GM21723 (cell line): ENCODE data around the gene RNF217.
"Not testable (repeated sequence)": the region's sequence is repeated elsewhere in the genome, so short reads cannot be mapped to it uniquely, and the experiment has no call there.

Experiments
- ATAC-seq: cut with Tn5 transposase; IDR thresholded peaks from one replicate; pipeline ENCODE4 v1.9.1; 2021; ENCODE audit warnings: mild to moderate bottlenecking, moderate library complexity; ENCODE audit not compliant: unreplicated experiment

Gene RNF217

DNA sequence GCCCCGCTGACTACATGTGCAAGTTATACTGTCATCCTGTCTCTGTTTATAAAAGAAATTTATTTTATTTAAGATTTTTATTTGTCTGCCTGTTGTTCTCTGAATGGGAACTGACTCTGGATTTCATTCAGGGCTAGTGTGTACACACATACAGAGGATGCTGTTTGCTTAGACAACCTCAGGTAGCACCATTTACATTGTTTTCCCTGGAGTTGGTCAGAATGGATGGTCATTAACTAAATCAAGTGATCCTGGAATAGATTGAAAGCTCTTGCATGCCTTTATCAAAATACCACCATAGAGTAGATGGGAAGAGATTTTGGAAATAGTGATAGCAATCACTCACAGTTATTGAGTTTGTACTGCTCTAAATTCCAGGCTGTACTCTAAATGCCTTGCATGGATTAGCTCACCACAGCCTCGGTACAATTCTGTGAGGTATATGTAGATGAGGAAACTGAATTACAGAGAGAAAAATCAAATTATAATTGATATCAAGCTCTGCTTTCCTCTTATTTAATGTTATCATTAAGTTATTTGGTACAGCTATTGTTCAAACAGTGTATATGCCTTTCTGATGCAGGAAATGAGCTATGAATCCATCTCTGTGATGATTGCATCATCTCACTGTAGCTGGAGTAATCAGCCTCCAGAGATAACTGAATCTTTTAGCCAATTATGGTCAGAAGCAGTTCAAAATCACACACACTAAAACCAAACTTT, 51.9 kb downstream of the RNF217 start:
- ATAC-seq = no peak

DNA sequence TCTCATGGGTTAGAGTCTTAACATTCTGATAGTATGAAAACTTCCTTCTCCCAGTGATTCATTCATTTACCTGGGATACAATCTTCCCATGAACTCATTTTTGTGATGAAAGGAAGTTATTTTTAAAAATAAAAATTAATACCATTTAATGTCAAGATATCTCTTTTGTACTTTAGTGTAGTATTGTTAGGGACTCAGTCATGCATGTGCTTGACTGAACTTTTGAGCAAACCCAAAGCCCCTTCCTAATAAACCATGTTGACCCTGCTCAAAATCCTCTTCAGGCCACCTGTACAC, 52.4 kb downstream of the RNF217 start:
- no peak for ATAC-seq

DNA sequence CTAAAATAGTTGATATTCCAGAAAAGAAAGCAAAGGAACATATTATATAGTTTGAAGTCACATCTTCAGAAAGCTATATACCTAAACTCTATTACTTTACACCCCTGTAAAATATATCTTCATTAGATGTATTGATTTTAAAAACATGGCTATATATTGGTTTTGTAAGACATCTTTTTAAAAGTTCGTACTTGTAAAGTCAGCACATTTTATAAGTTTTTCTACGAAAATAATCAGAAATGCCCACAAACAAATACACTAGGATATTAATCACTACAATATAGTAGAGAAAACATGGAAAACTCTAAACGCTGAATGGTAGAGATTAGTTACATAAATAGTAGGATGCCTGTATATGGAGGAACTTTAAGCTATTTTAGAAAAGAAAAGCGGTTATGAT, 52.9 kb downstream of the RNF217 start:
- ATAC-seq = no peak

DNA sequence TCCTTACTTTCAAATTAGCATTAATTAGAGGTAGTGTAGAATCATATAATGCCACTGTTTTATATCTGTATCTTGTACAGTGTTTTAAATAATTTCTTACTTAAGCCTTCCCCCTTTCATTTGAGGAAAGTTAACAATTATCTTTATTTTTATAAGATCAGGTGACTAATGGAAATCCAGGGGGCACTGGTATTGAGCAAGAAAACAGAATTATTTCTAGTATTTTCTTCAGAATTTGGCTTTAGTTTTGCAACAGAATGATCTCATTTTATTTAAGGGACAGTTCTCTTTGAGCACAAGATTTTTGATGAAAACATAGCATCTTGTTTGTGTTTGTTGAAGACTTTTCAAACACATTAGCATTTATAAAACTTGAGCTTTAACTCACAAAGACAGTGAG, 55.9 kb downstream of the RNF217 start:
- no peak for ATAC-seq

DNA sequence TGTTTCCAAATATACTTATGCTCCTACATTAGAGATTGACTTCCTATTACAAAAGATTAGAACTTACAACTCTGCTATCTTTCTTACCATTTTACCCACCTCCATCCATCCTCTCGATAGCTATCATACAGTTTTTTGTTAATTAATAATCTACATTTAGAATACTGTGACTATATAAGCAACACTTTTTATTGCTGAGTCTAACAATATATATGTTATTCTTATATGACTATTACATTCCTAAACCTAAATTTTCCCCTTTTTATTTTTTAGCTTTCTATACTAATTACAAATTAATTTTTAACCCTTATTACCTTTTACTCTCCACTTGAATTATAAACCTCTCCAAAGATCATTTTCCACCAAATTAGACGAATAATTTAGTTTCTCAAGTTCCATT, 57.0 kb downstream of the RNF217 start:
- ATAC-seq = no peak

DNA sequence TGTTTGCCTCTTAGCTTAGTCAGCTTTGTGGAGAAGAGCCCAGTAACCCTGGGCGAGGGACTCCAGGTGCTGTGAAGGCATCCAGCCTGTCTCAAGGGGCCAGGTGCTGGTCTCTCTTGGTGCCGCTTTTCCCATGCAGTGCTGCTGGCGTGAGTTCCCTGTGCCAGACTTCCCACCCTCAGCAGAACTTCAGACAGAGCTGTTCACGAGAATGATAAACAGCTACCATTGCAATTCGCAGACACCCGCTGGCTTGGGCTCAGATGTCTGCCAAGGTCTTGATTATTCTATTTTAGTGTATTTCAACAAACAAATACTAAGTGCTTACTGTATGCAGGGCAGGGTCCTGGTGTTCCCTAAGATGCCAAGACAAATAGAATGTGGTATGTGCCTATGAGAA, 57.7 kb downstream of the RNF217 start:
- no peak for ATAC-seq

DNA sequence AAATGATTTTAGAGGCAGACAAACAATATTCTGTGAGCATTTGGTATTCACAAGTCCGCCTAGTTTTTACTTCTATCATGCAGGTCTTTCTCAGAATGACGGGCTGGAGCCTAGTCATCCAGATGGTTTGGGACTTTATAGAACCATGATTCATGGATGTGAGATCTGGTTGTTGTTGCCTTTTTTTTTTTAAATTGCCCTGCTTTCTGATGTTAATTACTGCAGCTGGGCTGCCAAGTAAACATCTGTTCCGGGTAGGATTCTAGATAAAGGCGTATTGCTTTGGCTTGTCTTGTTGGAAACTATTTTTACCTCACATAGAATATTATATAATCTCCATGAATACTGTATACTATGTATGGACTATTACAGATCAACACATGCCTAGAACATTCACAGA, 58.1 kb downstream of the RNF217 start:
- ATAC-seq = no peak

DNA sequence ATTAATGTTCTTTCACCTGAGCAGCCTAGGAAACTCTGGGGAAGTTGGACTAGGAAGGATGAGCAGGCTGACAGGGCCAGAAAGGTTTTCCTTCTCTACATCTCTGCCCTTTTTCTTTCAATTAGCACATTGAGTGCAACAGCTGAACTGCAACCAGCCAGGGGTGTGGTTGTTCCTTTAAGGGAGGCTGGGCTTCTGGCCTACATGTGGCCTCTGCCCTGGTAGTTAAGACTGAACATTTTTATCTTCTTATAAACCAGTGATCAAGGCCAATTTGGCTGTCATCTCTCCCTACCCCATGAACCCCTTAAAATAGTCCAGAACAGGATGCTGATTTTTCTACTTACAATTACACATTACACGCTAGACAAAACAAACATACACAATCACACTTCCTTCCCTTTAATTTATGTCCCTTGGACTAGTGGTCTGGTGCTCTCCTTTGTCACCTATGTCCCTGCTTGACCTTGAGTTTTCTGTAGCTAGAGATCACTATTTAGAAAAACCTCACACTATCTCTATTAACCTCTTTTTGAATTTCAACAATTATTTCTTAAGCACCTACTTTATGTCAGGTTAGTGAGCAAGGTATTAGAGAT, 60.3 kb downstream of the RNF217 start:
- no peak for ATAC-seq

DNA sequence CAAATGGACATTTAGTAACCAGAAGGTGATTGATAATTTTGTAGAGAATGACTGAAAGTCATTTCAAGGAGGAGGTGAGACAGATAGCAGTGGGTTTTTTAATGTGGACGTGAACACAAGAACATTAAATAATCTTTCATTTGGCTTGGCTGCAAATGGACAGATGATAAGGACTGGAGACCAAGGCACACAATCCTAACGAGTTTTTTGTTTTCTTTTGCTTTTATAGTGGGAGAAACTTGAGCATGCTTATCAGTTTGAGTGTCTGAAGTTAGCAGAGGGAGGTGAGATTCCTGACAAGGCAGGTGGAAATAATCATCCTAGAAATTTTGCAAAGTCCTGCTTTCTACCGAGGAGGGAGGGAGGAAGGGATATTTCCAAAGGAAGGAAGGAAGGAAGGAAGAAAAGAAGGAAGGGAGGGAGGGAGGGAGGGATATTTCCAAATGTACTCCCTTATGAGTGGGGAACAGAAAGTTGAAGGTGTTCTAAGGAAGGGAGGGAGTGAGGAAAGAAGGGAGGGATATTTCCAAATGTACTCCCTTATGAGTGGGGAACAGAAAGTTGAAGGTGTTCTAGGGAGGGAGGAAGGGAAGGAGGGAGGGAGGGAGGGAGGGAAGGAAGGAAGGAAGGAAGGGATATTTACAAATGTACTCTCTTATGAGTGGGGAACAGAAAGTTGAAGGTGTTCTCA, 63.1 kb downstream of the RNF217 start:
- ATAC-seq = no peak

DNA sequence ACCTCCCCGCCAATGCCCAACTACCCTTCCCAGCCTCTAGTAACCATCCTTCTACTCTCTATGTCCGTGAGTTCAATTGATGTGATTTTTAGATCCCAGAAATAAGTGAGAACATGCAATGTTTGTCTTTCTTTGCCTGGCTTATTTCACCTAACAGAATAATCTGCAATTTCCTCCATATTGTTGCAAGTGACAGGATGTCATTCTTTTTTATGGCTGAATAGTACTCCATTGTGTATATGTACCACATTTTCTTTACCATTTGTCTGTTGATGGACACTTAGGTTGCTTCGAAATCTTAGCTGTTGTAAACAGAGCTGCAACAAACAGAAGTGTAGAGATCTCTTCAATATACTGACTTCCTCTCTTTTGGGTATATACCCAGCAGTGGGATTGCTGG, 65.0 kb downstream of the RNF217 start:
- ATAC-seq = no peak

DNA sequence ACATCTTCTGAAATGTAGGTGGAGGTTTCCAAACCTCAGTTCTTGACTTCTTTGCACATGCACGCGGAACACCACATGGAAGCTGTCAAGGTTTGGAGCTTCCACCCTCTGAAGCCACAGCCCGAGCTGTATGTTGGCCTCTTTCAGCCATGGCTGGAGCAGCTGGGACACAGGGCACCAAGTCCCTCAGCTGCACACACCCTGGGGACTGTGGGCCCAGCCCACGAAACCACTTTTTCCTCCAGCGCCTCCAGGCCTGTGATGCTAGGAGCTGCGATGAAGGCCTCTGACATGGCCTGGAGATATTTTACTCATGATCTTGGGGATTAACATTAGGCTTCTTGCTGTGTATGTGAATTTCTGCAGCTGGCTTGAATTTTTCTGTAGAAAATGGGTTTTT, 68.7 kb downstream of the RNF217 start:
- ATAC-seq = no peak

DNA sequence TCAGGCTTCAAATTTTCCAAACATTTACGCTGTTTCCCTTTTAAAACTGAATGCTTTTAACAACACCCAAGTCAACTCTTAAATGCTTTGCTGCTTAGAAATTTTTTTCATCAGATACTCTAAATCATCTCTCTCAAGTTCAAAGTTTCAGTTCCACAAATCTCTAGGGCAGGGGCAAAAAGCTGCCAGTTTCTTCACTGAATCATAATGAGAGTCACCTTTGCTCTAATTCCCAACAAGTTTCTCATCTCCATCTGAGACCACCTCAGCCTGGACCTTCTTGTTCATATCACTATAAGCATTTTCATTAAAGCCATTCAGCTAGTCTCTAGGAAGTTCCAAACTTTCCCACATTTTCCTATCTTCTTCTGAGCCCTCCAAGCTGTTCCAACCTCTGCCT, 69.1 kb downstream of the RNF217 start:
- ATAC-seq = no peak

DNA sequence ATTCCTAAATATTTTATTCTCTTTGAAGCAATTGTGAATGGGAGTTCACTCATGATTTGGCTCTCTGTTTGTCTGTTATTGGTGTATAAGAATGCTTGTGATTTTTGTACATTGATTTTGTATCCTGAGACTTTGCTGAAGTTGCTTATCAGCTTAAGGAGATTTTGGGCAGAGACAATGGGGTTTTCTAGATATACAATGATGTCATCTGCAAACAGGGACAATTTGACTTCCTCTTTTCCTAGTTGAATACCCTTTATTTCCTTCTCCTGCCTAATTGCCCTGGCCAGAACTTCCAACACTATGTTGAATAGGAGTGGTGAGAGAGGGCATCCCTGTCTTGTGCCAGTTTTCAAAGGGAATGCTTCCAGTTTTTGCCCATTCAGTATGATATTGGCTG, 72.7 kb downstream of the RNF217 start:
- ATAC-seq = not testable (repeated sequence)

DNA sequence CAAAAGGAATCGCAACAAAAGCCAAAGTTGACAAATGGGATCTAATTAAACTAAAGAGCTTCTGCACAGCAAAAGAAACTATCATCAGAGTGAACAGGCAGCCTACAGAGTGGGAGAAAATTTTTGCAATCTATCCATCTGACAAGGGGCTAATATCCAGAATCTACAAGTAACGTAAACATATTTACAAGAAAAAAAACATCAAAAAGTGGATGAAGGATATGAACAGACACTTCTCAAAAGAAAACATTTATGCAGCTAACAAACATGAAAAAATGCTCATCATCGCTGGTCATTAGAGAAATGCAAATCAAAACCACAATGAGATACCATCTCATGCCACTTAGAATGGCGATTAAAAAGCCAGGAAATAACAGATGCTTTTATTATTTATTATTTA, 74.2 kb downstream of the RNF217 start:
- not testable (repeated sequence) for ATAC-seq

DNA sequence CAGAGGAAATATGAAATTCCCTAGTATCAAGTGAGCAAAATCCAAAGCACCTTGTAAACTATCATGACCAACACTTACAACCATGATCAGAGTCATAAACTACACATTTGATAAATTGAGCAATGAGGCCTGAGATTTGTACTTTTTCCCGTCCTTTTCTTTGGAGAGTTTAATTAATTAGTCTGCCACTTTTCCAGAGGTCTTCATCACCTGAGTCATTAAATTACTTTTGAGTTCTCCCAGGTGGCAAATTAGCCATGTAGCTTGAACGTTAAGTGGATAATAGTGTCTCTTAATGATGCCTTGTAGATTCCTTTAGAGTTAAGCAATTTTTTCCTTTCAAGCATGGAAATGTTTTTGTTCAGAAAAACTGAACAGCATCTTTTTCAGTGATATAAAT, 75.6 kb downstream of the RNF217 start:
- no peak for ATAC-seq

DNA sequence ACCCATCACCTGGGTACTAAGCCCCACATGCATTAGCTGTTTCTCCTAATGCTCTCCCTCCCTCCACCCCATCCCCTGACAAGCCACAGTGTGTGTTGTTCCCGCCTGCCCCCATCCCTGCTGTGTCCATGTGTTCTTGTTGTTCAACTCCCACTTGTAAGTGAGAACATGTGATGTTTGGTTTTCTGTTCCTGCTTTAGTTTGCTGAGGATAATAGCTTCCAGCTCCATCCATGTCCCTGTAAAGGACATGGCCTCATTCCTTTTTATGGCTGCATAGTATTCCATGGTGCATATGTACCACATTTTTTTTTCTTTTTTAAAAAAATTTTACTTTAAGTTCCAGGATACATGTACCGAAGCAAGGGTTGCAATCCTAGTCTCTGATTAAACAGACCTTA, 76.7 kb downstream of the RNF217 start:
- no peak for ATAC-seq

DNA sequence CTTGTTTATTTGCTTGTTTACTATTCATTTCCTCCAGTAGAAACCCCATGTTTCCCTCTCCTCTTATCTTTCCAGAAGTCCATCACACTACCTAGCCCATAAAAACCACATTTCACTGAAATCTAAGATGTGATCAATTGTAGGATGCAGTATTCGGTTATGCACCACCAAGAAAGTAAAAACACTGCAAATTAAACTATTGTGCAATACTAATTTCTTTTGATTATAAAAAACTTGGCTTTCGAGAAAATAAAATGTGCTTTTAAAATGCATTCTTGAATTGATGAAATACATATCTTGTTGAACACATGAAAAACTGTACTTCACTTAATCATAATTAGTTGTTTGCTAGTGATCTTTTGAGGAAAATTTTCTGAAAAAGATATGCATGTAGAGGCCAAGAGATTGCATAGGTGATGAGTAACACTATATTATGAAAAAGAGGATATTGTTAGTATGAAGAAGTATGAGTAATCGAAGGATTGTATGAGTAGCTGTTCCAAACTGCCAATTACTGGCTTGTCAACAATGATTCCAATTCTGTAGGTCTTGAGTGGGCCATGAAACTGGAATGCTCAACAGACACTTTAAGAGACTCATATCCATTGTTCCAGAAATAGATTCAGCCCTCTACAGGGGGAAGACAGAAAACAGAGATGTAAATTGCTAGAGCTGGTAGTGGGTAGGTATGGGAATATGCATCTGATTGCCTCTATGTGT, 79.7 kb downstream of the RNF217 start:
- no peak for ATAC-seq

DNA sequence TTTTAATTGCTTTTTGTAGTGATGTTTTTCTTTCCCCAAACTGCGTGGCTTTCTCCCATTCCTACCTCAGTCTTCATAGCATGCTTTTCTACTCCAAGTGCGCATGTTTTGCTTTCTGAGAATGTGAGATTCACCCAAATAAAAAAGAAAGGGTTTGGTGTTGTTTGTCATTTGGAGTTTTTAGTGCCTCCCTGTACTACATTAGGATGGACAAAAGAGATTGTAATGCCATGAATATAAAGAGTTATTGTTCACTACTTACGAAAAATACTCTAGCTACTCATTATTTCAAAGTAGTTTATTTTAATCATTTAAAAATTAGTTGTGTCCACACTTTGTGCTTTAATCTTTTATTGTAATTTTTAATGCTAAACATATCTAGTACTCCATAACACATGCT, 81.8 kb downstream of the RNF217 start:
- no peak for ATAC-seq

DNA sequence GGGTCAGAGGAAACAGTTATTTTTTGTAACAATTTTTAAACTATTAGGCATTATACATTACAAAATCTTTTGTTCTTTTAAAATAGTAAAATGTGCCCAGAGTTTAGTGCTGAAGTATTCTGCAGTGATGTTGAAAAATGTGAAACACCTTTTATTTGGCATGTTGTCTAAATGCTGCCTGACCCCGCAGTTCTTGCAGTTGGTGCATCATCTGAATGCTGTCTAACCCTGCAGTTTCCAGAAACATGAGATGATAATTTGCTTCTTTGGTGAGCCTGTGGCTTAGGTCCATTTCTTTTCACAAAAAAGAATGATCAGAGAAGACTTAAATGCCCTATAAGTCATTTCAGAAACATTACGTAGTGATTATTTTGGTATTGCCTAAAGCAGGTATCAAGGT, 82.4 kb downstream of the RNF217 start:
- no peak for ATAC-seq

DNA sequence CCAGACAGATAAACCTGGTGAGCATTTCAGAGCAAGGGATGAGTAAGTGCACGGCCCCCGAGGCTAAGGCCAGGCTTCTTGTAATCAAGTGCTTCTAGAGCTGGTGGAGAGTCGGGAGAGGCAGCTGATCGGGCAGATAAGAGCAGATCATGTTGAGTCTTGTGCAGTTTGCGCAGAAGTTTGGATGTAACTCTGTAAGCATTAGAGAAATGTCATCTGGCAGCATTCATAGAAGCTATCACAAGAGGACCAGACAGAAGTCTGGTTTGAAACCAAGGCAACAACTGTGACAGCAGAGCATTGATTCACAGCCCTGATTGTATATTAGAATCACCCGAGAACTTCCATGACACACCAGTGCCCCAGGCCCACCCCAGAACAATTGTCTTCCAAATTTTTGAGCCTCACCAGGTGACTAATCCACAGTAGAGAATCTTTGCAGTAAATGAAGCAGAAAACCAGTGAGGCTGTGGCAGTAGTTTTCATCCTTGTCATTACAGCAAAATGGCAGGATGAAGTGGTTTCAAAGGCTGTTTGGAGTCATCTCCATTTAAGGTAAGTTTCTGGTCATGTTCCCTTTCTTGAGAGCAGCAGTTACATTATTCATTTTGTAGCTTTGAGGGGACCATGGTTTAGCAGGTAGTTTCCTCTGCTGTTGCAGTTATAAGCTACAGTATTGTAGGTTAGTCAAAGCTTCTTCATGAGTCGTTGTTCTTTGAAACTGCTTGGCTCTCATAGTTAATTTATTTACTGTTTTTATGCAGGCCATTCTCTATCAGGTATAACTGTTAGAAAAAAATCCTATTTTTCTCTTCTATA, 84.1 kb downstream of the RNF217 start:
- no peak for ATAC-seq

DNA sequence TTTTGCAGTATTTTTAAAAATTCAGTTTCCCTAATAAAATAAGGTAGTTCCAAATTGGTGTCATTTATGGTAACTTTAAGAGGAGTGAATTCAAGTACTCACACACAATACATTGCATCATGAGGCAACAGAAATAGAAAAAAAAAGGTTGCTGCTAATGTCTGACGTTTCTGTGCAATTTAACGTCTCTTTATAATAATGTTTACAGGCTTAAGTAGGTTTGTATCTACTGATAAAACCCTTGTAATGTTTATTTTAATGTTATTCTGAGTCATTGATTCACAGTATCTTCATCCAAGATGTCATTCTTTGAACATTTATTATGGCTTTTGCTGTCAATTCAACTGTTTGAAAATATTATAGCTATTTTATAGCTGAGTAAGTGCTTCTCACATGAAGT, 86.0 kb downstream of the RNF217 start:
- no peak for ATAC-seq
